Hippocampal formation (tissue), 2 donors: ENCODE data around the gene MMP3.

Experiments used
- DNase-seq, 2 donors: peaks; one replicate each; lab custom pipeline; 2025; lab: John Stamatoyannopoulos, UW

Gene MMP3

GRCh38 chr11:102791271-102792036 is 52.0 kb downstream of the MMP3 start:
- DNase-seq: no peak

GRCh38 chr11:102788334-102788995 is 54.9 kb downstream of the MMP3 start:
- DNase-seq: no peak
